Measurements from ENCODE around the gene CTNNBL1. TPM values are rescaled to one million over a fixed set of nuclear protein-coding genes. Genes with fewer than 3 reads are reported as not detected.

The CTNNBL1 gene
- total and polyA plus RNA-seq, 2 experiments from 2014 or later, result 25.3 to 53.7 TPM

DNA sequence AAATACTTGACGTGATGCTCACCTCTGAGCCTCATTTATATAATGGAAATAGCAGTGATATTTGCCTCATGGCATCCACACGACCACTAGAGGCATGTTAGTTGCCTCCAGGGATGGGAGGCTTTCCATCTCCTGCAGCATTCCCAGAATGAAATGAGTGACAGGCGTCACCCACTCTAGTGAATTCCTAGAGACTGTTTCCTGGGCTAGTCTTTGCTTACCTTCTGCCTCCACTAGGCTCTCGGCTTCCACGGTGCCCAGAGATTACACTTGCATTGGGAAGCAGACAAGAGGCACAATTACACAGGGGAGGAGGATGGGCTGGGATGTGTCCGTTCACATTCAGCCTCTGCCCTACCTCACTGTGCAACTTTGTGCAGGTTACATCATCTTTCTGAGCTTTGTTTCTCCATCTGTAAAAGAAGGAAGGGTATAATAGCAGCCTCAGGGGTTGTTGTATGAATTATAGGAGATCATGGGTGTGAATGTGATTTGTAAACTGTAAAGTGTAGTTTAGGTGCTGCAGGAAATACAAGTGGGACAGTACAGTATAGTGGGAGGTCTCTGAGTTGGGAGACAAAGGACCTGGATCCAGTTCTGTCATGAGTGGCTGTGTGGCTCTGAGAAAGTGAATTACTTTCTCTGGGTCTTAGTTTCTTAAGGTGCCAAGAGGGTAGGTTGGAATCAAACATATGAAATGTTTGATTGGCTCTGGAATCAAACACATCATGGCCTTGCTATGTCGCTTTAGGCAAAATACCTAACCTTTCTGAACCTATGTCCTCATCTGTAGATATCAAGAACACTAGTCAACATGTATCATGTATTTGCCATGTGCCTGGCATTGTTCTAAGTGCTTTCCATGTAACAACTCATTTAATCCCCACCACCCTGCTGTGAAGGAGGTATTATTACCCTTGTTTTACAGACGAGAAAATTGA is 205.5 kb downstream of the CTNNBL1 start:
- Histone ChIP-seq H3K27me3 (replicated peaks; ENCODE audit: insufficient read depth) (peaks cover 13% of the 10 kb centered on the region), H3K4me1 (ENCODE audit: insufficient read depth) (no peaks in the 10 kb centered on the region; the same call in 1 of the 2 replicates), H3K9me3 (ENCODE audit: low read depth) (no peaks in the 10 kb centered on the region), H3K27ac (no peak overlapping the region), H4K20me1 (ENCODE audit: insufficient read depth) (no peaks in the 10 kb centered on the region), H3K36me3 (ENCODE audit: low read depth) (no peaks in the 10 kb centered on the region), H3K79me2 (ENCODE audit: insufficient read depth) (no peaks in the 10 kb centered on the region), H3F3A (ENCODE audit: insufficient read depth) (no peaks in the 10 kb centered on the region), H3K9me2 (ENCODE audit: insufficient read depth) (no peaks in the 10 kb centered on the region), H3K4me2 (ENCODE audit: unreplicated experiment) (no peak overlapping the region), H3K4me3 (no peak overlapping the region), H3K9ac (no peak overlapping the region), H2AFZ (no peak overlapping the region)
- WGBS, 2 experiments (ENCODE audit: low coverage in 1 of 2, low lambda C conversion rate in 2 of 2, missing lambda C conversion rate in 2 of 2), result 58 to 61% methylated on average over 8 of the region's 8 CpGs
- TF ChIP-seq EZH2phosphoT487 (IDR thresholded peaks at IDR 0.05; ENCODE audit: insufficient read depth, low read depth), result no peak
- TF ChIP-seq EZH2 (IDR thresholded peaks at IDR 0.05; ENCODE audit: insufficient read depth, poor library complexity, severe bottlenecking), result no peak
- DNase-seq, result no peak
- in situ Hi-C loops (cut with MboI), result no loop called here

DNA sequence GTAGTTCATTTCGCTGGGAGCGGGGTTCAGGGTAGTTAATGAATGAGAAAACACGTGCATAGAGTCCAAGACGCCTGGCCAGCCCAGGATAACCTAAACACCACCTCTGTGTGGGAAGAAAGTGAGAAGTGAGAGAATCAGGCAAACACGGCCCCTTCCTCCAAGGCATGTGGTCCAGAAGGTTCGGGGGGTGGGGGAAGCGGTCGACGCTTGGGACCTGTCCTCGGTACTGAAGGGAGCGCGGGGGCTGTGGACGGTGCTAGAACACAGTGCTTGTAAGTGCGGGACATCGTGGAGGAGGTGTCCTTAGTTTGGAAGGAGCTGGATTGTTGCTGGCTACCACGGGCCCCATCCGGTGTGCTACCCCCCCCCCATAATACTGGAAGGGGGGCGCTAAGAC is 207.4 kb downstream of the CTNNBL1 start:
- H3K9me2 ChIP-seq (ENCODE audit: insufficient read depth), result no peaks in the 10 kb centered on the region
- H2AFZ ChIP-seq, result no peak overlapping the region
- no peaks in the 10 kb centered on the region for H3K9me3 ChIP-seq (ENCODE audit: low read depth)
- no peak overlapping the region for H3K4me2 ChIP-seq (ENCODE audit: unreplicated experiment)
- peaks cover 13% of the 10 kb centered on the region for H3K27me3 ChIP-seq (replicated peaks; ENCODE audit: insufficient read depth)
- H3K36me3 ChIP-seq (ENCODE audit: low read depth), result no peaks in the 10 kb centered on the region
- H3K4me3 ChIP-seq, result no peak overlapping the region
- H3K9ac ChIP-seq, result no peak overlapping the region
- peak; percentile 48 for DNase-seq
- no peaks in the 10 kb centered on the region for H4K20me1 ChIP-seq (ENCODE audit: insufficient read depth)
- no peaks in the 10 kb centered on the region for H3F3A ChIP-seq (ENCODE audit: insufficient read depth)
- TF ChIP-seq EZH2 (IDR thresholded peaks at IDR 0.05; ENCODE audit: insufficient read depth, poor library complexity, severe bottlenecking) (no peak), EZH2phosphoT487 (IDR thresholded peaks at IDR 0.05; ENCODE audit: insufficient read depth, low read depth) (no peak)
- 17 to 18% methylated on average over 18 of the region's 18 CpGs for WGBS, 2 experiments (ENCODE audit: low coverage in 1 of 2, low lambda C conversion rate in 2 of 2, missing lambda C conversion rate in 2 of 2)
- H3K4me1 ChIP-seq (ENCODE audit: insufficient read depth), result no peaks in the 10 kb centered on the region; the same call in 1 of the 2 replicates
- in situ Hi-C loops (cut with MboI), result no loop called here
- no peaks in the 10 kb centered on the region for H3K79me2 ChIP-seq (ENCODE audit: insufficient read depth)
- H3K27ac ChIP-seq, result no peak overlapping the region

DNA sequence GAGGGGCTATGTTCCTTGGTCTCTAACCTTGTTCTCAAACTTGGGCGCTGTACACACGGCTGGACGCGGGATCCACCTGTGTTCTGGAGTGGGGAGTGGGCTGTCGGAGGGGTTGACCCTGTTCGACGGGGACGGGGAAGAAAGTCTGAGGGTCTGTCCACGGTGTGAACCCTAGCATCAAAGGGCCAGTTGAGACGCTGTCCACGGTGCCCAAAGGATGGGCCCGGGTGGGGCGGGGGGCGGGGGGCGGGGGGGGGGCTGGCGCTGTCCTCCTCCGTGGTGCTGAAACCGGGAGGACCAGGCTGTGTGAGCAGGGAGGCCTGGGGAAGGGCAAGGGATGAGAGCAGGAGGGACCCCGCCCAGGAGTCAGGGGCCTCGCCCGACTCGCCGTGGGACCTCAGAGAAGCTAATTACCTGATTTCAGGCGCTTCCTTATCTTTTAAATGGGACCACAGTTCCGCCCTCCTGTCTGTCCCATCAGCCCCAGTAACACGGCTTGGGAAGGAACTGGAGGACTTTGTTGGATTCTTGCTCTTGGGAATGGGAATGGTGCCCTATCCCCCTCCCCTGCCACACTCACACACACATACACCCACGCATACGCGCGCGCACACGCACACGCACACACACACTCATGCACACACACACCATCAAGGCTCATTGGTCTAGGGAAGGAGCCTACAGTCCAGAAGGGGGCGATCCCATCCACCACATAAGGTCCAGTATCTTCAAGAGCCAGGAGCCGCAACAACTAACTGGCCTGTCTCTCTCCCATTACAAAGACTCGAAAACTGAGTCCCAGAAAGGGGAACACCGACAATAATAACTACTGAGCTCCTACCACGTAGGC is 208.0 kb downstream of the CTNNBL1 start:
- in situ Hi-C loops (cut with MboI), result no loop called here
- Histone ChIP-seq H3K36me3 (ENCODE audit: low read depth) (no peaks in the 10 kb centered on the region), H3K79me2 (ENCODE audit: insufficient read depth) (no peaks in the 10 kb centered on the region), H3K9me2 (ENCODE audit: insufficient read depth) (no peaks in the 10 kb centered on the region), H4K20me1 (ENCODE audit: insufficient read depth) (no peaks in the 10 kb centered on the region), H3F3A (ENCODE audit: insufficient read depth) (0 out of 2 replicates have a peak, but pooled peaks cover 4% of the 10 kb centered on the region), H3K4me2 (ENCODE audit: unreplicated experiment) (peak overlapping the region; percentile 60), H3K9ac (no peak overlapping the region), H3K27me3 (replicated peaks; ENCODE audit: insufficient read depth) (peaks cover 13% of the 10 kb centered on the region), H2AFZ (no peak overlapping the region; the same call in 1 of the 2 replicates), H3K4me1 (ENCODE audit: insufficient read depth) (peaks cover 1% of the 10 kb centered on the region), H3K27ac (no peak overlapping the region), H3K4me3 (peak overlapping the region; percentile 75), H3K9me3 (ENCODE audit: low read depth) (no peaks in the 10 kb centered on the region)
- peak; percentile 81 for DNase-seq
- no peak for TF ChIP-seq EZH2 (IDR thresholded peaks at IDR 0.05; ENCODE audit: insufficient read depth, poor library complexity, severe bottlenecking)
- no peak for TF ChIP-seq EZH2phosphoT487 (IDR thresholded peaks at IDR 0.05; ENCODE audit: insufficient read depth, low read depth)
- WGBS, 2 experiments (ENCODE audit: low coverage in 1 of 2, low lambda C conversion rate in 2 of 2, missing lambda C conversion rate in 2 of 2), result 5 to 7% methylated on average over 34 to 38 of the region's 38 CpGs

Measured in GM23248 (cell line).